Neural cell (in vitro differentiated cells): ENCODE results near the gene HBM.

Experiments
- CTCF ChIP-seq: fragments of 450-650 bp; IDR thresholded peaks from 2 replicates; pipeline ENCODE4 v1.5.1; 2014; ENCODE audit warnings: antibody characterized with exemption, mild to moderate bottlenecking, moderate library complexity; ENCODE audit not compliant: poor library complexity, severe bottlenecking
- EP300 ChIP-seq: fragments of 450-650 bp; conservative IDR thresholded peaks from 2 replicates; pipeline ENCODE4 v1.6.1; 2014; ENCODE audit warnings: antibody characterized with exemption, mild to moderate bottlenecking, moderate library complexity; ENCODE audit not compliant: poor library complexity, severe bottlenecking
- EZH2 ChIP-seq: fragments of 200-600, 300-800 bp; shearing (Covaris generic), sonication (generic); IDR thresholded peaks from 2 replicates; pipeline ENCODE4 v1.6.1; 2014; ENCODE audit warnings: antibody characterized with exemption, low read length, borderline replicate concordance, mild to moderate bottlenecking; ENCODE audit not compliant: insufficient read depth, poor library complexity, severe bottlenecking
- MXI1 ChIP-seq: fragments of 450-650 bp; conservative IDR thresholded peaks from 2 replicates; pipeline ENCODE4 v1.6.1; 2014; ENCODE audit warnings: antibody characterized with exemption, mild to moderate bottlenecking; ENCODE audit not compliant: poor library complexity, severe bottlenecking
- POLR2AphosphoS5 ChIP-seq: IDR thresholded peaks from 2 replicates; pipeline ENCODE4 v1.6.1; 2012
- RAD21 ChIP-seq: fragments of 450-650 bp; conservative IDR thresholded peaks from 2 replicates; pipeline ENCODE4 v1.6.1; 2014; ENCODE audit warnings: antibody characterized with exemption, mild to moderate bottlenecking, moderate library complexity
- REST ChIP-seq: IDR thresholded peaks from 2 replicates; pipeline ENCODE4 v1.6.1; 2012; ENCODE audit warnings: borderline replicate concordance
- SMC3 ChIP-seq: fragments of 450-650 bp; conservative IDR thresholded peaks from 2 replicates; pipeline ENCODE4 v1.6.1; 2014; ENCODE audit warnings: antibody characterized with exemption, mild to moderate bottlenecking, moderate library complexity; ENCODE audit not compliant: poor library complexity
- TAF1 ChIP-seq: IDR thresholded peaks from 2 replicates; pipeline ENCODE4 v1.6.1; 2012; ENCODE audit warnings: low read depth

GRCh38 chr16:138049-138417 lies 27.7 kb upstream of the HBM start:
- TF ChIP-seq CTCF (no peak), POLR2AphosphoS5 (no peak), EP300 (no peak), EZH2 (no peak), MXI1 (no peak), TAF1 (no peak), SMC3 (no peak), RAD21 (no peak), REST (no peak)
